ENCODE measurements around the gene SEC31B. TPM values are rescaled to one million over a fixed set of nuclear protein-coding genes. Genes with fewer than 3 reads are reported as not detected.

SEC31B gene
- 1.4 and 2.3 TPM in 2 replicates for total RNA-seq (ENCODE audit: low replicate concordance)

DNA sequence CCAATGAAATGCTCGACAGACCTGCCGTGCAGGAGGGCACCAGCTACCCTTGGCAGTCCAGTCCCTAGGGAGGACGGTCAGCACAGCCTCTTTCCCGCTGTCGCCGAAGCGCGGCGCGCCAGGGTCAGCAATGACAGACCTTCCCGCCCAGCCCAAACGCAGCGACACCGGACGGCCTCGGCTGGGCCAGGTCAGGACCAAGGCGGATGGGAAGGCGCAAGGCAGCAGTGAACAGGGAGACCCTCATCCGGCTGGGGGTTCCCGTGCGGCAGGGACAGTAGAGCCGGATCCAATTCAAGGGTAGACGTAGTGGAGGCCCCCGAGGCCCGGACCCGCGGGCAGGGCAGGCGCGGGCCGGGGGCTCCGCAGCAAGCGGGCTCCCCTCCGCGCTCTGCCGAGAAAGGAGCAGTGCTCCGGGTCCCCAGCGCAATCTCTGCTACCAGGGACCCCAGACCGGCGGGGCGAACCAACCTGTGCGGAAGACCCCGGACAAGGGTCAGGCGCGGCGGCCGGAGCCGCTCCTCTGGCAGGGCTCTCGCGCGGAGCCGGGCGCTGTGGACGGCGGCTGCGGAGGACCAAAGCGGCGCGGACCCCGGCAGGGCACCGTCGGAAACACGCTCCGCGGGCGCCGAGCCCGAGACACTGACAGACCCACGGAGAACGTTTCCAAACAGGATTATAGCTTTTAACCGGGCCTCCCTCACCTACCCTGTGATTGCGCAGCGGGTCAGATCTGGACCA, at the start of gene SEC31B:
Gene SEC31B, minus strand, starts transcription at position 551 of the 741 bp plus-strand sequence. CDS start 2,909 bp downstream, outside the sequence.

GRCh38 chr10:100535715-100536353, 16.2 kb upstream of the SEC31B start, which contains the start of gene HIF1AN:
Gene HIF1AN, plus strand, starts transcription at chr10:100535943. Its CDS starts 16 bp downstream, at chr10:100535959.

DNA sequence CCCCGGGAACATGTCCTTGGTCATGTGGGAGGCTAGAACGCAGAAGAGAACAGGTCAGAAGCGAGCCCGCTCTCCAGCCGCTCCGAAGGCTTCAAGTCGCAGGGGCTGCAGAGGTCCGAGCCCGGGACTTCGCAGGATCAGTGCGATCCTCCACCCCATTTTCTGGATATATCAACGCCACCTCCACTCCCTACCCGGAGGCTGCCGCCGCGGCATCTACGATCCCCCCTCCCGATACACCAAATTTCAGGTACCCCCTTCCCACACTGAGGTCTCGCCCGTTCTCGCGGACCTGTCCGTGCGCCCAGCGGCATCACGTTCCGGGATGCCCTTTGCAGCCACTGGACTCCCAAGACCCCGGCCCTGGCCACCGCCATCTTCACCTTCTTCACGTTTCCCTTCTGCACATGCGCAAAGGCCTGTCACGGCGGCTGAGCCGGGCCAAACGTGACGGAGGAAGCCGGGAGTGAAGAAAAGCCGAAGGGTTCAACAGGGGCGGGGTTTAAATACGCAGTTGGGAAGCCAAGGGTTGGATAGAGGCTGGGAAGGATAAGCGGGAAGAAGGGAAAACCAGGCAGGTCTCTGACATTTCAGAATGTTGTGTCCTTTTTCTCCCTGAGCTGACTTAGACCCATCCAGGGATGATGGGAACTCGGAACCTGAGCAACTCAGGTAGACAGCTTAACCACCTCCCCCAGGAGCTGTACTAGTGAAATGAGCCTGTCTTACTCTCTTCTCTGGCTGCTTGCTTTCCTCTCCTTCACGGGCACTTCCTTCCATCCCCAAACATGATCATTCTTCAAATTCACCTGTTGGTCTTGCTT, 10.0 kb upstream of the SEC31B start, which contains the start of gene NDUFB8:
Gene NDUFB8, minus strand, starts transcription at position 397 of the 824 bp plus-strand sequence. Its CDS starts 20 bp downstream, at position 377.

GRCh38 chr10:100462709-100463108, 57.0 kb downstream of the SEC31B start, which contains the start of gene WNT8B:
Gene WNT8B, plus strand, starts transcription at chr10:100463009. Its CDS starts 160 bp downstream, at chr10:100463169.

Other genes with a start within 250 kb of the SEC31B start
- gene BLOC1S2, start 233.2 kb downstream of the SEC31B start, total RNA-seq (ENCODE audit: low replicate concordance) = 19.7 and 50.3 TPM in 2 replicates
- gene PKD2L1, start 189.6 kb downstream of the SEC31B start, total RNA-seq (ENCODE audit: low replicate concordance) = not detected in 2 replicates
- 38.5 and 220 TPM in 2 replicates for gene SCD, start 172.6 kb downstream of the SEC31B start, total RNA-seq (ENCODE audit: low replicate concordance)
- gene WNT8B, start 56.9 kb downstream of the SEC31B start, total RNA-seq (ENCODE audit: low replicate concordance) = not detected in 2 replicates
- 105 and 269 TPM in 2 replicates for gene NDUFB8, start 10.0 kb upstream of the SEC31B start, total RNA-seq (ENCODE audit: low replicate concordance)
- 9.9 and 11.1 TPM in 2 replicates for gene HIF1AN, start 16.1 kb upstream of the SEC31B start, total RNA-seq (ENCODE audit: low replicate concordance)
- not detected in 2 replicates for gene PAX2, start 225.7 kb upstream of the SEC31B start, total RNA-seq (ENCODE audit: low replicate concordance)

Data from smooth muscle cell of the coronary artery (primary cell).